GM12878 (cell line): ENCODE results near the gene MCM3. TPM values are rescaled to one million over a fixed set of nuclear protein-coding genes. Genes with fewer than 3 reads are reported as not detected.

Experiments used
- ATF2 ChIP-seq: IDR thresholded peaks from 2 replicates; pipeline ENCODE4 v1.6.1; 2012; ENCODE audit warnings: low read length, inconsistent platforms
- BCL3 ChIP-seq: IDR thresholded peaks from 2 replicates; pipeline ENCODE4 v1.6.1; 2011; ENCODE audit warnings: borderline replicate concordance, low read depth, mild to moderate bottlenecking, moderate library complexity, low read length; ENCODE audit not compliant: insufficient read depth, poor library complexity, severe bottlenecking
- E4F1 ChIP-seq: fragments of 450-650 bp; IDR thresholded peaks from 2 replicates; pipeline ENCODE4 v1.6.1; 2018; ENCODE audit warnings: borderline replicate concordance, mild to moderate bottlenecking; ENCODE audit not compliant: partially characterized antibody
- GATAD2B ChIP-seq: fragments of 450-650 bp; conservative IDR thresholded peaks from 2 replicates; pipeline ENCODE4 v1.6.1; 2017; ENCODE audit warnings: low read depth, mild to moderate bottlenecking, moderate library complexity
- IKZF1 ChIP-seq: fragments of 450-650 bp; conservative IDR thresholded peaks from 2 replicates; pipeline ENCODE4 v1.6.1; 2017; ENCODE audit warnings: antibody characterized with exemption, mild to moderate bottlenecking
- NRF1 ChIP-seq: conservative IDR thresholded peaks from 2 replicates; pipeline ENCODE4 v1.6.1; 2011; ENCODE audit warnings: mild to moderate bottlenecking, low read depth, low read length, improper control_type of control experiment
- POLR2A ChIP-seq: IDR thresholded peaks from 2 replicates; pipeline ENCODE4 v1.6.1; 2011; ENCODE audit warnings: low read depth, mild to moderate bottlenecking, low read length
- polyA plus RNA-seq, 11 experiments: library from polyadenylated mRNA; depleted of rRNA in 4 of 11; unstranded in 6 of 11; stranded (reverse) in 5 of 11; fragments of >200 nt; fragmentation: Nextera tagmentation in 4 of 11; fragmentation: Illumina TruSeq in 1 of 11; extraction: Ambion mirVana in 4 of 11; extraction: Trizol in 1 of 11; gene quantifications; 1 replicate in 1 of 11; 2 replicates in 10 of 11; pipeline versions ENCODE4 v1.2.1 to v1.2.3, GENCODE V29; 2011 to 2016; ENCODE audit warnings: inconsistent platforms in 2 of 11, missing spikeins in 2 of 11, low read depth in 1 of 11
- total RNA-seq, 4 experiments: library from RNA; depleted of rRNA in 3 of 4; stranded (reverse); fragments of >200 nt in 3 of 4; fragmentation: Illumina TruSeq in 1 of 4; extraction: Trizol in 1 of 4; gene quantifications; 2 replicates each; pipeline versions ENCODE4 v1.2.1 to v1.2.3, GENCODE V29; 2013 to 2021

The MCM3 gene
- total and polyA plus RNA-seq, 10 of the 15 experiments (the other 5 are each of a cell fraction or from before 2014, with no cell fraction given), result 74.1 to 265 (median 214) TPM

- TF ChIP-seq E4F1 (no peak), ATF2 (no peak), NRF1 (no peak), GATAD2B (0 out of 2 replicates have a peak, but pooled peaks have one; percentile 38), BCL3 (no peak), POLR2A (no peak), IKZF1 (peak; percentile 75)
Observed at GRCh38 chr6:52297433-52297832, 12.9 kb upstream of the MCM3 start (continued).
